Endothelial cell of umbilical vein (primary cell): ENCODE results near the gene COL5A1. TPM values are rescaled to one million over a fixed set of nuclear protein-coding genes. Genes with fewer than 3 reads are reported as not detected.

Experiments
- BruUV-seq: library from RNA; stranded (reverse); fragments of 400-500 nt; replicated peaks from 2 replicates; lab custom pipeline; 2021; lab: Mats Ljungman, UMichigan
- CTCF ChIA-PET: fragments of 300-600, 350-600 bp; sonication (Branson Sonifier 250); formaldehyde crosslinking; loops from one replicate; lab custom pipeline; 2021; ENCODE audit warnings: antibody characterized with exemption, inconsistent platforms; lab: Charles Lee
- POLR2A ChIA-PET: fragments of 300-600, 350-600 bp; sonication (Branson Sonifier 250); formaldehyde crosslinking; loops from one replicate; lab custom pipeline; 2021; ENCODE audit warnings: antibody characterized with exemption, inconsistent platforms; lab: Charles Lee
- DNase-seq: peaks from one replicate; pipeline ENCODE4 v3.0.0-alpha.2; 2011; ENCODE audit warnings: low read depth, low spot score
- FAIRE-seq: peaks from 2 replicates; lab custom pipeline; 2011; peaks lifted over from hg19 to GRCh38; lab: Jason Lieb, UNC
- H2AFZ ChIP-seq: 2 replicates; pipeline ENCODE4 v1.6.0; 2012; ENCODE audit warnings: low read depth, low read length, control low read depth, inconsistent platforms
- H3K27ac ChIP-seq: 2 replicates; pipeline ENCODE4 v1.5.1; 2011; ENCODE audit warnings: low read depth, mild to moderate bottlenecking, control low read depth, low read length, moderate library complexity; ENCODE audit not compliant: insufficient read depth
- H3K27me3 ChIP-seq, 2 experiments: 2 replicates each; pipeline versions ENCODE4 v1.6.0 to v1.6.1; 2011; ENCODE audit warnings: low read length in 2 of 2, mixed read lengths in 1 of 2; ENCODE audit not compliant: control insufficient read depth in 2 of 2, insufficient read depth in 2 of 2
- H3K36me3 ChIP-seq, 2 experiments: 2 replicates in 1 of 2; 3 replicates in 1 of 2; pipeline ENCODE4 v1.5.1; 2011; ENCODE audit warnings: low read length in 2 of 2, mild to moderate bottlenecking in 1 of 2, moderate library complexity in 1 of 2; ENCODE audit not compliant: control insufficient read depth in 2 of 2, insufficient read depth in 2 of 2; ENCODE audit errors: extremely low read depth in 1 of 2
- H3K4me1 ChIP-seq: 3 replicates; pipeline ENCODE4 v1.5.1; 2011; ENCODE audit warnings: mild to moderate bottlenecking, low read length; ENCODE audit not compliant: control insufficient read depth, insufficient read depth; ENCODE audit errors: extremely low read depth
- H3K4me2 ChIP-seq: 2 replicates; pipeline ENCODE4 v1.6.1; 2011; ENCODE audit warnings: low read length, control low read depth, mixed read lengths; ENCODE audit not compliant: insufficient read depth
- H3K4me3 ChIP-seq, 3 experiments: fragments of 200-600 bp in 1 of 3; sonication (generic), shearing (Covaris generic) in 1 of 3; replicated peaks in 1 of 3; 2 replicates each; pipeline ENCODE4 v1.5.1; 2011 to 2016; ENCODE audit warnings: control low read depth in 3 of 3, low read length in 3 of 3, mild to moderate bottlenecking in 2 of 3, inconsistent platforms in 1 of 3, low read depth in 1 of 3, moderate library complexity in 1 of 3; ENCODE audit not compliant: insufficient read depth in 1 of 3
- H3K79me2 ChIP-seq: 2 replicates; pipeline ENCODE4 v1.6.0; 2012; ENCODE audit warnings: low read length, inconsistent platforms; ENCODE audit not compliant: control insufficient read depth, insufficient read depth
- H3K9ac ChIP-seq: replicated peaks from 2 replicates; pipeline ENCODE3; 2011; ENCODE audit warnings: low read length, control low read depth; ENCODE audit not compliant: insufficient read depth; ENCODE audit errors: extremely low read depth
- H3K9me1 ChIP-seq: replicated peaks from 3 replicates; pipeline ENCODE4 v1.6.0; 2011; ENCODE audit warnings: mild to moderate bottlenecking, low read length; ENCODE audit not compliant: control insufficient read depth, insufficient read depth; ENCODE audit errors: extremely low read depth
- H3K9me3 ChIP-seq: replicated peaks from 2 replicates; pipeline ENCODE4 v1.5.1; 2012; ENCODE audit warnings: low read length, inconsistent platforms; ENCODE audit not compliant: control insufficient read depth, insufficient read depth
- H4K20me1 ChIP-seq: replicated peaks from 2 replicates; pipeline ENCODE3; 2011; ENCODE audit warnings: mild to moderate bottlenecking, low read length; ENCODE audit not compliant: control insufficient read depth, insufficient read depth; ENCODE audit errors: extremely low read depth
- EZH2 ChIP-seq: IDR thresholded peaks from 2 replicates; pipeline ENCODE4 v1.6.1; 2012; ENCODE audit warnings: borderline replicate concordance, low read depth, mild to moderate bottlenecking, moderate library complexity, low read length, inconsistent platforms; ENCODE audit not compliant: severe bottlenecking
- FOS ChIP-seq: IDR thresholded peaks from 2 replicates; pipeline ENCODE4 v1.6.1; 2011; ENCODE audit warnings: mild to moderate bottlenecking, low read length, moderate library complexity, borderline replicate concordance; ENCODE audit not compliant: insufficient read depth
- GATA2 ChIP-seq: IDR thresholded peaks from 2 replicates; pipeline ENCODE4 v1.7.0; 2011; ENCODE audit warnings: low read depth, mild to moderate bottlenecking, moderate library complexity, mixed read lengths, low read length; ENCODE audit not compliant: insufficient read length, insufficient read depth
- JUN ChIP-seq: IDR thresholded peaks from 2 replicates; pipeline ENCODE4 v1.6.1; 2011; ENCODE audit warnings: borderline replicate concordance, low read depth; ENCODE audit not compliant: insufficient read length, insufficient read depth
- MAX ChIP-seq: IDR thresholded peaks from 2 replicates; pipeline ENCODE4 v1.6.1; 2011; ENCODE audit not compliant: insufficient read depth, insufficient read length
- MYC ChIP-seq: IDR thresholded peaks from one replicate; pipeline ENCODE4 v1.6.1; 2011; ENCODE audit warnings: mild to moderate bottlenecking, low read depth, low read length
- POLR2A ChIP-seq: IDR thresholded peaks from 2 replicates; pipeline ENCODE4 v1.6.1; 2012; ENCODE audit warnings: low read depth, mild to moderate bottlenecking, control low read depth, low read length
- POLR2AphosphoS5 ChIP-seq: IDR thresholded peaks from 2 replicates; pipeline ENCODE4 v1.6.1; 2012; ENCODE audit warnings: low read depth, mild to moderate bottlenecking, control low read depth, low read length, moderate library complexity; ENCODE audit not compliant: insufficient read depth
- dilution Hi-C: fragments of 300-500 bp; cut with MboI; formaldehyde crosslinking; loops from one replicate; pipeline ENCODE4 v1.15.0; 2019; ENCODE audit warnings: low sequenced_read_pairs; ENCODE audit not compliant: extremely low pct_ligation_motif_present
- intact Hi-C: fragments of 100-400 bp; cut with micrococcal nuclease; formaldehyde crosslinking; loops from one replicate; pipeline ENCODE4 v1.10.0; 2022
- polyA plus RNA-seq, 4 experiments: library from polyadenylated mRNA; depleted of rRNA in 3 of 4; stranded (reverse) in 3 of 4; unstranded in 1 of 4; fragments of >200 nt; gene quantifications; 2 replicates each; pipeline versions ENCODE4 v1.2.1 to v1.2.3, GENCODE V29; 2011 to 2012; ENCODE audit warnings: missing spikeins in 1 of 4
- total RNA-seq: library from RNA; stranded (reverse); gene quantifications from 2 replicates; pipeline ENCODE4 v1.2.3, GENCODE V29; 2021
- TF ChIP-seq, protein P1 (sequence below), 2 donors: IDR thresholded peaks; 1 replicate in 1 of 2; 2 replicates in 1 of 2; pipeline ENCODE4 v1.5.1; 2011; ENCODE audit warnings: low read length in 2 of 2, mild to moderate bottlenecking in 2 of 2, moderate library complexity in 2 of 2, control low read depth in 1 of 2, inconsistent platforms in 1 of 2, low read depth in 1 of 2; ENCODE audit not compliant: insufficient read depth in 1 of 2; ENCODE audit errors: extremely low read depth in 1 of 2

Gene COL5A1
- total and polyA plus RNA-seq, 2 donors (not counting 3 experiments of a cell fraction or from before 2014, with no cell fraction given): 97.4 to 175 TPM

DNA sequence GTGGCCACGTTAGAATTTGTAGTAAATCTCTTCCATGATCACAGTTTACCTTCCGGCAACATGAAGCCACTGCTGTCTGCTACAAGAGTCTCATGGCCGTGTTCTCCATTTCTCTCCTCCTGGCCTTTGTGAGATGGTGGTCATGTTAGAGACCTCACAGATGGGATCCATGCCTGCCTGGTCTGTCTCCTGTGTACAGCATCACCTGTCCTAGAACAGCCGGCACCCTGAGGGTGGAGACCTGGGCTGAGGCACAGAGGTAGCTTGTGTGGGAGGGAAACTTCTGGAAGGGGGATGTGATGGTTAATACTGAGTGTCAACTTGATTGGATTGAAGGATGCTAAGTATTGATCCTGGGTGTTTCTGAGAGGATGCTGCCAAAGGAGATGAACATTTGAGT is 235.9 kb downstream of the COL5A1 start:
- Histone ChIP-seq H4K20me1 (no peaks in the 10 kb centered on the region), H3K9me3 (no peaks in the 10 kb centered on the region), H3K4me3 (no peak overlapping the region), H3K79me2 (no peaks in the 10 kb centered on the region), H3K9ac (no peak overlapping the region), H3K27ac (no peak overlapping the region), H3K4me1 (no peaks in the 10 kb centered on the region), H3K4me2 (no peak overlapping the region), H3K9me1 (no peaks in the 10 kb centered on the region), H3K27me3 (no peaks in the 10 kb centered on the region), H3K36me3 (no peaks in the 10 kb centered on the region), H2AFZ (no peak overlapping the region)
- ChIA-PET POLR2A (no interaction called here), CTCF (no interaction called here)
- DNase-seq (no peak), FAIRE-seq (no peak)
- dilution Hi-C loops (no loop called here), intact Hi-C loops (no loop called here)
- TF ChIP-seq POLR2AphosphoS5 (no peak), JUN (no peak), EZH2 (no peak), POLR2A (no peak), GATA2 (no peak), FOS (no peak), MYC (no peak), MAX (no peak)
- TF ChIP-seq, protein P1, sequence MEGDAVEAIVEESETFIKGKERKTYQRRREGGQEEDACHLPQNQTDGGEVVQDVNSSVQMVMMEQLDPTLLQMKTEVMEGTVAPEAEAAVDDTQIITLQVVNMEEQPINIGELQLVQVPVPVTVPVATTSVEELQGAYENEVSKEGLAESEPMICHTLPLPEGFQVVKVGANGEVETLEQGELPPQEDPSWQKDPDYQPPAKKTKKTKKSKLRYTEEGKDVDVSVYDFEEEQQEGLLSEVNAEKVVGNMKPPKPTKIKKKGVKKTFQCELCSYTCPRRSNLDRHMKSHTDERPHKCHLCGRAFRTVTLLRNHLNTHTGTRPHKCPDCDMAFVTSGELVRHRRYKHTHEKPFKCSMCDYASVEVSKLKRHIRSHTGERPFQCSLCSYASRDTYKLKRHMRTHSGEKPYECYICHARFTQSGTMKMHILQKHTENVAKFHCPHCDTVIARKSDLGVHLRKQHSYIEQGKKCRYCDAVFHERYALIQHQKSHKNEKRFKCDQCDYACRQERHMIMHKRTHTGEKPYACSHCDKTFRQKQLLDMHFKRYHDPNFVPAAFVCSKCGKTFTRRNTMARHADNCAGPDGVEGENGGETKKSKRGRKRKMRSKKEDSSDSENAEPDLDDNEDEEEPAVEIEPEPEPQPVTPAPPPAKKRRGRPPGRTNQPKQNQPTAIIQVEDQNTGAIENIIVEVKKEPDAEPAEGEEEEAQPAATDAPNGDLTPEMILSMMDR (IDR thresholded peaks at IDR 0.05; ENCODE audit: extremely low read depth in 1 of 2, insufficient read depth in 1 of 2, low read depth in 1 of 2, low read length in 2 of 2): no peak
- BruUV-seq: no TSS peak
